Right lung (tissue), 5 donors: ENCODE results near the gene MSMO1. TPM values are rescaled to one million over a fixed set of nuclear protein-coding genes. Genes with fewer than 3 reads are reported as not detected.

Experiments
- DNase-seq, 2 donors: peaks; one replicate each; pipeline ENCODE4 v3.0.0-alpha.2; 2013
- polyA plus RNA-seq, 5 donors: library from polyadenylated mRNA; unstranded; fragments of 120-200 nt; gene quantifications; one replicate each; pipeline versions ENCODE4 v1.2.1 to v1.2.3, GENCODE V29; 2013; ENCODE audit warnings: inconsistent platforms in 1 of 5, low replicate concordance in 1 of 5; ENCODE audit not compliant: insufficient read length in 5 of 5, insufficient read depth in 1 of 5

MSMO1 gene
- polyA plus RNA-seq, 5 donors, result 24.7 to 45.9 (median 33.4) TPM

DNA sequence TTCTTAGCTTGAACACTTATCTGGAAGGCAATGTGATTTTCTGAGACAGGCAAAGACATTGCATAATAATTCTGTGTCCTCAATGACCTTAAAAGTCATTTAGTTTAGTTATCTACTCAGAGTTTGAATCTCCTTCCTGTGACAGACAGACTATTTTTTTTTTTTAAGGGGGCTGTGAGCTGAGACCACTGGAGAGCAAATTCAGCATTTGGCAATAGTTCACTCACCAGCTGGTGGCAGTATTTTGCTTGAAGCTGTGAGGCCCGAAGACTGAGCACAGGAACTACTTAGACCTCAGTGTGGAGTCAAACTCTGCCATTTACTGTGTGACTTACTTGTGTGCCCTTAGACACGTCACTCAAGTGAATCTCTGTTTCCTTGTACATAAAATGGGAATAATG lies 28.4 kb downstream of the MSMO1 start:
- peak in 1 of 2 donors; percentile 41 for DNase-seq

DNA sequence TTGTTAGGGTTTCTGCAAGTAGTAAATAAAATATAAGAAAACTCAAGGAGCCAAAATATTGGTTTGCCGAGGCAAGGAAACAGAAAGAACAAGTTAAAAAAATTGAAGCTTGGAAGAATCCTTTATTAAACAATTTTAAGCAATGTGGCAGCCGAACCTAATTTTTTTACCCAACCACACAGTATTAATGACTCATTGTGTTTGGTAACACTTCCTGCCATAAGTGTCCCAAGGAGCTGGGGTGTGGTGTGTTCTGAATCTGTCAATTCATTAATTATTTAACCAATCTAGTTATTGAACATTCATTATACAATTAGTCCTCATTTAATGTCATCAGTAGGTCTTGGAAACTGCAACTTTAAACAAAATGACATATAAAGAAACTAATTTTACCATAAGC lies 32.0 kb downstream of the MSMO1 start:
- no peak for DNase-seq

DNA sequence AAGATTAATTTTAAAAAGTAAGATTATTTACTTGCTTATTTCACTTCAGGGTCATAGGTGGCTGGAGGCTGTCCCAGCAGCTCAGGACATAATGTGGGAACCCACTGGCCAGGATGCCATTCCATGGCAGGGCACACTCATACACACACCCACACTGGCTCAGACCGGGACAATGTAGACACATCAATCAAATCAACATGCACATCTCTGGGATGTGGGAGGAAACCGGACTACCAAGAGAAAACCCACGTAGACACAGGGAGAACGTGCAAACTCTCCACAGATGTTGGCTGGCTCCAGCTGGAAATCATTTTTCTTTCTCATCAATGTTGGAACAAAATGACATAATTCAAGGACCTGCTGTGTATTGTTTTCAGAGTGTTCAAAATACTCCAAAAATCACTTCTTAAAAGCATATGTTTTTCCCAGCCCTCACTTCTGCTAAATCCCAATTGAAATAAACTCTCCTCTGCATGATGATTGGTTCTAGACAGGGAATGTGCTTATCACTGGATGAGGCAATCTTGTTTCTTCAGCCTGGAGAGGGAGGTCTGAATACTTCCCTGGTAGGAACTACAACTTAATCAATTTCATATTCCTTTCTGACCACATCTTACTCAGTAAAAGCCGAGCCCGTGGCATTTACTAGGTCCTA lies 32.7 kb downstream of the MSMO1 start:
- no peak for DNase-seq

DNA sequence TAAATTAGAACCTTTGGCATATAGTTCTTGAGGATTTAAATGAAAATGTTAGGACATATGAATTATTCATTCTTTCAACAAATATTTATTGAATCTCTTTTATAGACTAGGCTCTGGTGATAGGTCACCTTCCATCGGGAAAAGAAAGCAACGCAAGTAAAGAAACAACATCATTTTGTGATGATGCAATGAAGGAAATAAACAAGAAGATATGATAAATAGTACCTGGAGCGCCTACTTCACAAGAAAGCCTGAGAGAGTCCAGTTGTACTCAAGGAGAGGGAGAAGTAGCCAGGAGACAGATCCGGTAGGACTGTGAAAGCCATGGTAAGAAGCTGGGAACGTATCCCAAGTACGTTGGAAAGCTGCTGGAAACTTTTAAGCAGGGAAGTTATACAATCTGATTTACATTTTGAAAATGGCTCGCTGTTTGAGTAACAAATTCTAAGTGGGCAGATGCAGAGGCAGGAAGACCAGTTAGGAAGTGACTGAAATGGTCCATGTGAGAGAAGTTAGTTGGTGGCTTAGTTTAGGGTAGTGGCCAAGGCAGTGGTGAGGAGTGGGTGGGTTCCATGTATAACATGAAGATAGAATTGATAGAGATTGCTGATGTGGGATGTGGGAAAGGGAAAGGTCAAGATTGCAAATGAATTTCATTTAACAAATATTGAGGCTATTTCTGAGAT lies 33.7 kb downstream of the MSMO1 start:
- no peak for DNase-seq

DNA sequence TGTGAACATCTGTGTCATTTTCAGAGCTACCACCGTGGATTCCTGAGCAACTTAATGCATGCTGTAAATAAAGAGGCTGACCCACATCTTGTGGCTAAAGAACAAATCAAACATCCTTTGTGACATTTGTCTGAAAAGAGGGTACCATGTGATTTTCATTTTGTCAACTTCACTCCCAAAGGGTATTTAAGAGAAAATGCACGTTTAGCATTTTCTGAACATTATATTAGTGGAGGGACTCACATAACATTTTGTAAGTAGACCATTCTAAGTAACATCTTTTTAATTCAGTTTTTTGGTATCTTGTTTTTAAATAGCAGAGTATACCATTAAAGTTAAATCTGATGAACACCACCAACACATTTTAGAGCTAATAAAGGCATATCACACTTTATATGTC lies 34.3 kb downstream of the MSMO1 start:
- no peak for DNase-seq

DNA sequence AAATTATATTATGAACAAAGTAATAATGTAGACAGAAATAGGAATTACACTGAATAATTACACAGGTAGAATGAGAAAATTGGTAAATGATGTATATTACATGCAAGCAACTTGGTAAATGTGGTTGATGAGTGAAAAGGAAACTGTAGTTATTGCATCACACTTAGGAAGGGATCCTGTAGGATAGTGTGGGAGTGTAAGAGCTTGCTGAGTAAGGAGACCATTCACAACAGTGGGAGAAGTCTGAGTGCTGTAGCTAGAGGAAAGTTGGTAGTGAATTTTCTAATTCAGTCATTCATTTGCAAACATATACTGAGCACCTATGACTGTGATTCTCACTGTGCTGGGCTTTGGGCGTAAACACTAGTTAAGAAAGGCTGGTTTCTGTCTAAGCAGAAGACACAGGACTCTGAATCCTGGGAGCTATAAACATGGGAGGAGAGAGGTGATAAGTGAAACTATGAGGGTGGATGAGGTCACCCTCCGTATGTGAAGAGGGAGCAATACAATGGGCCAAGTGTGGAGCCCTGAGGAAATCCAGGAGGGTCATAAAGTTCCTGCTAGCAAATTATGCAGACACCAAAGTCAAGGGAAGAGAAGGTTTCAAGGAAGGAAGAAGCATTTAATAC lies 37.1 kb downstream of the MSMO1 start:
- DNase-seq, result no peak

DNA sequence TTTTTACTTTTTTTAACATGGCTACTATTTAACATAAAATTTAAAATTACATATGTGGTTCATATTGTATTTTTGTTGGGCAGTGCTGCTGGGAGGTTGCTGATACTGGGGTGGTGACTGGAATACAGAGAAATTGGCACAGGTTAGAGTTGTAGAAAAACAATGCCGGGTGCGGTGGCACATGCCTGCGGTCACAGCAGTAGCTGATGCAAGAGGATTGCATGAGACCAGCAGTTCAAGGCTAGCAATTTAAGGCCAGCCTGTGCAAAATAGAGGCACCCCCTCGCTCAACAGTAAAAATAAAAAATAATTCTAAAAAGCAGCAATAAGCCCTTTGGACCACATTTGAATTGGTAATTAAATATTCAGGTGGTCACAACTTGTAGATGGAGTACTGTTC lies 39.6 kb downstream of the MSMO1 start:
- DNase-seq, result no peak

DNA sequence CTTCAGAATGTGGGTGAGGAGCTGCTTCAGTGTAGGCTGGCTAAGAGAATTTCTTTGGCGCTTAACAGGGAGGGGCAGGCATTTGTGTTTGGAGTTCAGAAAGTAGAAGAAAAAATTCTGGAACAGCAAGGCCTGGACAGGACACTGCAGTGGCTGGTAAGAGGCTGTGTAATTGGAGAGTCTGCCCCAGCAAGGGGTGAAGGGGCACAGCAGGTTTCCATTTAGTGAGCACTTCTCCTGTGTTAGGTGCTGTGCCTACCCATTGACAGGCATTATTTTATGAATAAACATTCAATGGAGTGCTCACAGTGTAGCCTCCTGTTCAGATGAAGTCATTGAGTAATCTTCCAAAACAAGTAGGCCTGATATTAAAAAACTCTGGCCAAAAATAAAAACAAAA lies 40.6 kb downstream of the MSMO1 start:
- no peak for DNase-seq

DNA sequence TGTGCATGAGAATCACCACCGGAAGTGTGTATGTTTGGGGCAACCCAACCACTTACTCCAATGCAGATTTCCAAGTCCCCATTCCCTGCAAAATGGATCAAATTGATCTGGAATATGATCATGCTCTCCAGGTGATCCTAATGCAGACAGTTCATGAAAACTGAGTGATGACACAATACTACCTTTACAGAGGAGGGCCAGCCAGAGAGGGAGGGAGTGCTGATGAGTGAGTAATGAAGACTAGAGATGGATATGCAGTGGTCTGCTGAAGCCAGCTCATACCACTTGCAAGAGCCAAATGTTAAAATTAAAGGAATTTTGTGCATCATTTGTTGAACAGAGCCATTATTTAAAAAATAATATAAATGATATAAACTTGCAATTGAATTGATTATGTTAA lies 41.1 kb downstream of the MSMO1 start:
- DNase-seq, result no peak

DNA sequence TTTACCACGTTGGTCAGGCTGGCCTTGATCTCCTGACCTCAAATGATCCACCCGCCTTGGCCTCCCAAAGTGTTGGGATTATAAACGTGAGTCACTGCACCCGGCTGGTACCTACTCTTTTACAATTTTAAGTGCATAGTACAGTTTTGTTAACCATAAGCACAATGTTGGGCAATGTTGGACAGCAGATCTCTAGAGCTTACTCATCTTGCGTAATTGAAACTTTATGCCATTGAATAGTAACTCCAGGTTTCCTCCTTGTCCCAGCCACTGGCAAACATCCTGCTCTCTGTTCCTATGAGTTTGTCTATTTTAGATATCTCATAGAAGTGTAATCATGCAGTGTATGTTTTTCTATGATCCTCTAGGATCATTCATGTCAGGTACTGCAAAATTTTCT lies 42.1 kb downstream of the MSMO1 start:
- no peak for DNase-seq

DNA sequence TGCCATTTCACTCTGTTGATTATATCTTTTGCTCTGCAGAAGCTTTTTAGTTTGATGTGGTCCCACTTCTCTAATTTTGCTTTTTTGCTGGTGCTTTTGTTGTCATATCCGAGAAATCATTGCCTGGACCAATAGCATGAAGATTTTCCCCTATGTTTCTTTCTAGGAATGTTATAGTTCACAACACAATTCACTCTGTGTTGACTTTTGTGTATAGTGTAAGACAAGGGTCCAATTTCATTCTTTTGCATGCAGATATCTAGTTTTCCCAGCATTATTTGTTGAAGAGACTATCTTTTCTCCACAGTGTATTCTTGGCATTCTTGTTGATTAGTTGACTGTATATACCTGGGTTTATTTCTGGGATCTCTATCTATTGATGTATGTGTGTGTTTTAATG lies 43.1 kb downstream of the MSMO1 start:
- no peak for DNase-seq

DNA sequence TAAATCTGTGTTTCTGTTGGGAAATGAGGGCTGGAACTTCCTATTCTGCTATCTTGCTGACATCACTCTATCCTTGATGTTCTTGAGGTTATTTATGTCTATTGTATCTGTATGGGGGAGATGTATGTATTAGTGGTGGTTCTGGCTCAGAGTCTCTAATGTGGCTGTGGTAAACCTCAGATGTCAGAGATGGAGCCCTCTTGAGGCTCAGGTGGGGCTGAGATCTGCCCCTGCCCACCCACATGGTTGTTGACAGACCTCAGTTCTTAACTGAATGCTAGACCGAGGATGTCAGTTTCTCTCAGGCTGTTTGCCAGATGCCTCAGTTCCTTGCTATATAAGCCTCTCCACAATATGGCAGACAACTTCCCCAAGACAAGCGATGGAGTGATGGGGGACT lies 48.0 kb downstream of the MSMO1 start:
- no peak for DNase-seq

DNA sequence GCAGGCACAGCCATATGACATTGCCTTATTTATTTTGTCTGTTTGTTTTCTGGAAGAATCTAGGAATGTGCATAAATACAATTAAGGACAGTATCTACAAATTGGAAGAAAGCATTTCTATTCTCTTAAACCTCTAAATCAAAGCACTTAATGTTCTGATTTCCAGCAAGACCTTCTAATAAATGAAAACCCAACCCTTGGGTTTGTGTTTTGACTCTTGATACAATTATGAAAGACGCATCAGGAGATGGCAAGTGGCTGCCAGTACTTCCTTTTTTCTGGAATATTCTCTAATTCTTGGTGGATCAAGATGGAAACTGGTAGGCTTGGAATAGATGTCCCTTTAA lies 50.9 kb downstream of the MSMO1 start:
- no peak for DNase-seq

DNA sequence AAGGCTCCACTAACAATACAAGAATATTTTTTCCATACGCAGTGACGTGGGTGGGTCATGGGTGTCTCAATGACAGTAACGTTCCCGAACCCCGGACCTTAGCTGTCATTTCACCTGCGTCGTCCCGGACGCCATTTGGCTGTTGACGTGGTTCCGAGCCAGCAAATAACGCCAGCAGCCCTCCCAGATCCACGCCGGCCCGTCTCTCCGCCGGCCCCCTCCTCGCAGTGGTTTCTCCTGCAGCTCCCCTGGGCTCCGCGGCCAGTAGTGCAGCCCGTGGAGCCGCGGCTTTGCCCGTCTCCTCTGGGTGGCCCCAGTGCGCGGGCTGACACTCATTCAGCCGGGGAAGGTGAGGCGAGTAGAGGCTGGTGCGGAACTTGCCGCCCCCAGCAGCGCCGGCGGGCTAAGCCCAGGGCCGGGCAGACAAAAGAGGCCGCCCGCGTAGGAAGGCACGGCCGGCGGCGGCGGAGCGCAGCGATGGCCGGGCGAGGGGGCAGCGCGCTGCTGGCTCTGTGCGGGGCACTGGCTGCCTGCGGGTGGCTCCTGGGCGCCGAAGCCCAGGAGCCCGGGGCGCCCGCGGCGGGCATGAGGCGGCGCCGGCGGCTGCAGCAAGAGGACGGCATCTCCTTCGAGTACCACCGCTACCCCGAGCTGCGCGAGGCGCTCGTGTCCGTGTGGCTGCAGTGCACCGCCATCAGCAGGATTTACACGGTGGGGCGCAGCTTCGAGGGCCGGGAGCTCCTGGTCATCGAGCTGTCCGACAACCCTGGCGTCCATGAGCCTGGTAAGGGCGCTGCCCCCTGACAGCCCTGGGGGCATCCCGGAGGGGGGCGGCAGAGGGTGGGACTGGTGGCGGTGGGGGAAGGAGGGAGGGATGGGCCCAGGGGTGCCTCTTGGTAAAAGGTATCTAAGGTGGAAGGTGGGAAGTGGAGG lies 51.5 kb downstream of the MSMO1 start, which contains the start of gene CPE:
CPE (plus strand) TSS at position 264 of the 933 bp plus-strand sequence; CDS start at position 478, 214 bp downstream.
- peak; percentile 72 to 77 for DNase-seq

DNA sequence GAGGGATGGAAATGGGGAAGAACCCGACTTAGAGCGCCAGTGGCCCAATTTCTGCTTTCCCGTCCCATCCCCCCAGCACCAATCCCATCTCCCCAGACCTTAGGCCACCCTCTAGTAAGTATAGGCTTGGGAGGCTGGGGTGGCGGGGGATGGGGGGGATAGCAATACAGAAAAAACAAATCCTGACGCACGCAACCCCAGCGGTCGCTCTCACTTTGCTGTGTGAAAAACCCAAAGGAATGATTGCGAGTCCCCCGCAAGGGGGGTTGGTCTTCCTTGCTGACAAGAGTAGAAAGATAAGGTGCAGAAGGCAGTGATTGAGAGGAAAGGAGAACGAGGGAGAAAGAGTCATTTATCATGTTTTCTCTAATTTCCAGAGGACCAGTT lies 52.2 kb downstream of the MSMO1 start:
- no peak for DNase-seq

DNA sequence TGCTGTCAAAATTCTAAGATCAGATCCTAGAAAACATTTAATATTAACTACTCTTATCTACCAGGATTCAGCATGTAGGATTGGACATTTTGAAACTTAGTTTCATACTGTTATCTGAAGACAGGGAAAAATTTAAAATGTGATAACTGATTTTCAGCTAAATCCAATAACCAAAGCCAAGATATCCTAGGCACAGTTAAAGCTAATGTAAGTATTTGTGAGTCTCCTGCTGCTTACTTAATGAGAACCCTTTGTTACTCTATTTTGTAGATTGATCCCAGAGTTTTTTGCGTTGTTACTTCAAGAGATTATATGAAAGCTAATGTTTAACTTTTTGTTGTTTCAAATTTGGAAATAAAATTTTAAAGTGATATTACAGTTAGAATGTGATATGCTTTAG lies 53.3 kb downstream of the MSMO1 start:
- DNase-seq, result no peak

DNA sequence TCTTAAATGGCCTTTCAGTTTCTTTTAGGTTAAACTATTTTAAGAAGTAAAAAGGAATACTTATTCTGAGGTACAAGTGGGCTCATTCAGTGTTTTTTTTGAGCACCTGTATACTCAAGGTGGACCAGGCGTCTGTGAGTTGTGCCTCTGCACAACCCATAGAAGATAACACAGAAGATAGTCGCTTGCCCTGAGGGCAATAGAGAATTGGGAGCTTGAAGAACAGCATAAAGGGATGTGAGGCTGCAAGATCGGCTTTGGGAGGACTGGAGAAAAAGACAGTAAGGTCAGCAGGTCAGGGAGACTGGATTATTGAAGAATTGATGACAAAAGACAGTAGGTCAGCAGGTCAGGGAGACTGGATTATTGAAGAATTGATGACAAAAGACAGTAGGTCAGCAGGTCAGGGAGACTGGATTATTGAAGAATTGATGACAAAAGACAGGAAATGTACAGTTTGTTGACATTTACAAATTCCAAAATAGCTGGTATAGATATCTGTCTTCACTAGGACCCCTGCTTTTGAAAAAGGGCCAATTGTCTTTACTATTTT lies 54.4 kb downstream of the MSMO1 start:
- DNase-seq, result no peak

DNA sequence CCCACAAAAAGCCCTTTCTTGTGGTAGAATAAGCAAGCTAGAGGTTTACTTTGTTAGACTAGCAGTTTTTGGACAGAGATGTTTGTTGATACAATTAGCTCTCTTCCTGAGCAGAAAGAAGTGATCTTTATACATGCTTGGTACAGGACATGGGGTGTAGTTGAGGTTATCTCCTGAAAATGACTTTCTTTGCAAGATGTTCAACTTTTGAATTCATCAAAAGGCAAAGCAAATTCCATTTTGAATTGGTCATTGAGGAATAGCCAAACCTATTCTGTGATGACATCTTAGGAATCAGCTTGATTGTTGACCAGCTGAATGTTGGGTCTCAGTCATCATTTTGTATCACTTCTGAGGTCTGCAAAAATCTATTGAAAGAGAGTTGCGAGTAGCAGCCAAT lies 55.2 kb downstream of the MSMO1 start:
- DNase-seq, result no peak

DNA sequence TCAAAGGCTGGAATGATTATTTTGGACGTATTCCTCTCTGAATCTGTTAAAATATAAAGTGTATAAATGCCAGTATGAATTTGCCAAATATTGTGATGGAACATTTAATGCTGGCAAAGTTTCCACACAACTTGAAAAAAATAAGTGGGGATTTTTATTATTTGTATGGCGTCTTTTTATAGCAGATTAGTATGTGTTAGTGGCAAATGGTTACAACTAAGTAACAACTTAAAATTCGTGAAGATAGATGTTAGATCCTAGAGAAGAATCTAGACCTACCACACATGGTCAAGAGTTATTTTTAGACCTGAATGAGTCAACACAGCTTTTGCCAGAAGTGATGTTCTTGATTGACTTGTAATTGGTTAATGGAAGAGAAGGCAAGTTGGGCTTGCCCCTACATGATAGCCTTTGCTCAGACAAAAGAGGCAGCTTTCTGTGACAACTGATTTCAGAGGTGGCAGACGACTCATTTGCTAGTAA lies 56.2 kb downstream of the MSMO1 start:
- DNase-seq, result no peak

DNA sequence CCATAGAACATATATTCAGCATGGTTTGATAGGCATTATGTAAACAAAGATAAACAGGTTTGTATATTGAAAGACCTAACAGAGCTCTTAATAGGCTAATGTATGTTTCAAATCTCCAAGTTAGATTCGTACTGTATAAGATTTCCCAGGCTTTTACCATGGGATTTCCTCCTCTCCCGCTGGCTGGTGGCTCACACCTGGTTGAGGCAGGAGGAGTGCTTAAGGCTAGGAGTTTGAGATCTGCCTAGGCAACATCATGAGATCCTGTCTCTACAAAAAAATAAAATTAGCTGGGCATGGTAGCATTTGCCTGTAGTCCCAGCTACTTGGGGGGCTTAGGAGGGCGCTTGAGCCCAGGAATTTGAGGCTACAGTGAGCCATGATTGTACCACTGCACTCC lies 56.7 kb downstream of the MSMO1 start:
- DNase-seq, result no peak

DNA sequence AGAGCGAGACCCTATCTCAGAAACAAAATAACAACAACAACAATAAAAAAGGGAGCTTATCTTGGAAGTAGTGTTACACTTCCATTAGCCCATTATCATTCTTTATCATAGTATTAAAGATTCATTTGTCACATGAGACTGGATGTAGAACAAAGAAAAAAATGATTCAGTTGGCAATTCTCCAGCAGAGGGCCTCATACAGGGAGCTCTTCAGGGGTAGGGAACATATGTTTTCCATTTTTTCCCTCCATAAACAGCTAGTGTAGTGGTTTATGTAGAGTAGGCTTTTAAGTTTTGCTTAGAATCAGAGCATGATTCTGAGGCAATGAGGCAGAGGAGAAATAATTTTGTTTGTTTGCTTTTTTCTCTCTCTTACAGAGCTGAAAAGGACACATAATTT lies 57.1 kb downstream of the MSMO1 start:
- peak in 1 of 2 donors; percentile 64 for DNase-seq

DNA sequence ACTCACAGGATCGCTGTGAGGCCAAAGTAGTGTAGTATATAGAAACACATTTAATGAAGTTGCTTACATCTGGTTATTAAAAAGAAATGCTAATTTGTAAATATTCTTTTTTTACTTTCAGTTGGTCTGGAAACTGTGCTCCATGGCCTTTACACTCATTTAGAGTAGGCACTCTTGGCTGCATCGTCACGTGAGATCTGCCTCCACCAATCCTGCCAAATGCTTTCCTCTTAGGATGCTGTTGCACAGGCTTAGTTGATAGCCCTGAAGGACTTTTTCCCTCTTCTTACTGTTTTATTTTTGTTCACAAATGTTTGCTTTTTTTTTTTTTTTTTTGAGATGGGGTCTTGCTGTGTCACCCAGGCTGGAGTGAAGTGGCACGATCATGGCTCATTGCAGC lies 57.7 kb downstream of the MSMO1 start:
- DNase-seq, result no peak
